ENCODE results near the gene RPL27A. TPM values are rescaled to one million over a fixed set of nuclear protein-coding genes. Genes with fewer than 3 reads are reported as not detected.

The RPL27A gene
- polyA plus RNA-seq, 4 donors: 1,817 to 2,312 (median 2,190) TPM

DNA sequence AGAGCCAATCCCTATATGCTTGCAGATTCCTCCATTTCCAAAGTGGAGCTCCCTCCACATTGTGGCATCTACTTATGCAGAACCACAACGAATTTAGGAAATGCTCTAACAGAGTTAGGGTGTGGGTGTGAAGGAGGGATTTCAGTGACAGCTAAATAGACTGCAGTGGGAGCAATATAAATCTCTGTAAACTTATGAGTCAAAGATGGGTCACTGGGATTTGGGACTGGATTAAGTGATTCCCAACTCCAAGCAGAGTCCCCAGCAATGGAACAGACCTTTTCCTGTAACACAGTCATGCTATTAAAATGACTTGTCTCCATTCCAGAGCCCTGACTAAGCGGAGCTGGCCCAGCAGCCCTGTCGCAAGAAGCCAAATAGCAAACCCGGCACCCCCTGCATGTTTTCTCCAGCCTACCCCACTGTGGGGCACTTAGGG lies 36.6 kb downstream of the RPL27A start:
- no peak for DNase-seq (ENCODE audit: low read depth in 4 of 4, low spot score in 3 of 4)

DNA sequence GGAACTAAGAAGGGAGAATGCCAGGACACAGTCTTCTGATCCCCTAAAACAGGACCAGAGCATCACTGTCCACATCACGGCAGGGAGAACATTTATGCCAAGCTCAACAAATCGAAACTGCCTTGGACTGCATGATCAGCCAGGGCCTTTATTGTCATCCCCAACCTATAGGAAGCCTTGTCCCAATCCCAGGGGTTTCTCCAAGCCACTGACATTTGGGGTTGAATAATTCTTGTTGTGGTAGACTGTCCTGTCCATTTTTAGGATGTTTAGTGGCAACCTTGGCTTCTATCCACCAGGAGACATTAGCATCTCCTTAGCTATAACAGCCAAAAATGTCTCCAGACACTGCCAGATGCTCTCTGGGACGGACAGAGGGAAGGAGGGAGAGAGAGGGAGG lies 37.1 kb downstream of the RPL27A start:
- no peak for DNase-seq (ENCODE audit: low read depth in 4 of 4, low spot score in 3 of 4)

DNA sequence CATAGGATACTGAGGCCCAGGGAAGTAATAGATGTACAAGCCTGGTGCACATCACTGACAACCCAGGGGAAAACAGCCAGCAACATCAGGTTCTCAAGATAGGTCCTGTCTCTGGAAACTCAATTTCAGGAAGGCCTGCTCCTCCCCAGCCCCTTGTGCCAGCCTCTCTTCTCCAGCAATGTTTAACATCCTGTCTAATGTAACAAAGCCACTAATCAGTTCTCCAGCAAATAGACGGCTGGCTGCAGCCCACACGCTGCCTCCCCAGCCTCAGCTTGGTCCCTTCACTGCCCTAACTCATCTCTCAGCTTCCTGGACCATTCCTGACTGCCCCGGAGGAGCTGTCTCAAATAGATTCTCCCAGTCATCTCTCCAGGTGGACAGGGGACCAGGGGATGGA lies 37.8 kb downstream of the RPL27A start:
- no peak for DNase-seq (ENCODE audit: low read depth in 4 of 4, low spot score in 3 of 4)

DNA sequence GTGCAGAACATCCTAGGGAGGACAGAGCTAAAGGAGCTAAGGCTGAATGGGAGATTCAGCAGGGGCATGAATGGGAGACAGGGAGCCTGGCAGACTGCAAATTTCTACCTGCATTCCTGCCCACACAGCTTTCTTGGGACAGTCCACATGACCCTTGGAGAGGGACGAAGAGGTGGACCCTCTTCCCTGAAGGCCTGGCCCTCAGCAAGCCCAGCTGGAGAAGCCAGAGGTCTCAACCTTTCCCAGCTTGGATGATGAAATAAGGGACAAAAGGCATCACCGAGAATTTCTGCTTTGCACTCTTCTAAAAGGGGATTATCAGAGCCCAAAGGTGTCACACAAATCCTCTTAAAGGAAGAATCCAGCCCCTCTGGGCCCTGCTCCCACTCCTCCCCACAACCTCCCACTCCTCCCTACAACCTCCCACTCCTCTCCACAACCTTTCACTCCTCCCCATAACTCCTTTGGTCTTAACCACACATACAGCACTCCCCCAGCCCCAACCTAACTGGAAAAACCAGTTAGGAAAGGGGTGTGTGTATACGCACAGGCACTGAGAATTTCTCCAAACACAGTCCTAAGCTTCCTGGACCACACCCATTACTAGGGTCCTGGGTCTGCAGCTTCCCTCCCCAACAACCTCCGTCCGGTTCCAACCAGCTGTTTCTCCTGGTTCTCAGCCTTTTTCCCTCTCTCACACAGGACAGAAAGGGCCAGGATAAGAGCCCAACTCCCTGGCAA lies 38.4 kb downstream of the RPL27A start:
- DNase-seq (ENCODE audit: low read depth in 4 of 4, low spot score in 3 of 4): peak in 2 of 4 donors; percentile 43 to 55

DNA sequence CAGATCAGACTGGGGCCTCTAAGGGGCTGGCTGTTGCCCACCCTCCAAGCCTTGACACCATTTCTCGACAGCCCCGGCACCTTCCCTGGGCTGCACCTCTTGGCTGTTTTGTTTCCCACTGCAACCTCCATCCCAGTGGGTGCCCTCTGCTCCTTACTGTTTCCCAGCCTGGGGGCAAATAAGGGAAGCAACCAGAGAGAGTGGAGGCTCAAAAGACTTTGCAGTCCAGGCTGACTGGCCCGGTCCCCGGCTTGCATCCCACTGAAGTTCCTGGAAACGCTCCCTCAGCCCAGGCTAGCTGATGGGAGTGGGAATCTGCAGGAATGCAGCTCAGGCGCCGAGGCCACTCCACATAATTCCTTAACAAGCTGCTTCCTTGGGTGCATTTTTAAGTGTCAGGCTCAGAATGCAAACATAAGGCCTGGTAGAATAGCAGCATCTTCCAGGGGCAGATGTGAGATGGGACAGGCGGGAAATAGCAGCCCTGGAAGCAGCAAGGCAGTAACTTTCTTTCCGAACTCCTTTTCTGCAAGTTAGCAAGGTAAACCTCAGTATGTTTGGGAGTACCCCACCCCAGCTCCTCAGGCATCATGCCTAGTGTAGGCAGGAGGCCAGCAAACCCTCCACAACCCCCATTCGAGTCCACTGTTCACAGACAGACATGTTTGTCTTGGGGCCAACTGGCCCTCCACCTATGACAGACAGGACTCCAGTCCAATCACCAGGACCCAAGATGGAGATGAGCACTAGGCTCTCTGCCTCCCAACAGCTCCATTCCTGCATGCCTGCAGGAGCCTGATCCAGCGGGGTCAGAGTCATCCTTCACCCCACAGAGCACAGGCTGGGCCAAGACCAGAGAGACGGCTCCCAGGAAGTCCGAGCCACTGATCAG lies 39.3 kb downstream of the RPL27A start:
- no peak for DNase-seq (ENCODE audit: low read depth in 4 of 4, low spot score in 3 of 4)

DNA sequence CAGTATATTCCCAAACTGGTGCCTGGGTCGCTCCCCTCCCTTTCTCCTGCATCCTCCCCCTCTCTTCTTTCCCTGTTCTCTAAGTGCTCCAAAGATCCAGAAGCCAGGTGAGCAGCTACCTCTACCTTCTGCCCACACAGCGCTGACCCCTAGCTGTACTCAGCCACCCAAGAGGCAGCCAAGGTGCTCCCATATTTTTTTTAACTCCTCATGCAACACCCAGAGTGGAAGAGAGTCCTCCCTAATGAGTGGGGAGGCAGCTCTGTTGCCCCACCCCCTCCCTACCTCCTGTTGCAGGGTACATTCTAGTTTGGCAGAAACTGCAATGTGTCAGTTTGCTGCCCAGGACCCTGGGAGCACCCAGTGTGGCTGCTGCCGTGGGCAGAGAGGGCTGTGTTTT lies 40.2 kb downstream of the RPL27A start:
- DNase-seq (ENCODE audit: low read depth in 4 of 4, low spot score in 3 of 4): no peak

DNA sequence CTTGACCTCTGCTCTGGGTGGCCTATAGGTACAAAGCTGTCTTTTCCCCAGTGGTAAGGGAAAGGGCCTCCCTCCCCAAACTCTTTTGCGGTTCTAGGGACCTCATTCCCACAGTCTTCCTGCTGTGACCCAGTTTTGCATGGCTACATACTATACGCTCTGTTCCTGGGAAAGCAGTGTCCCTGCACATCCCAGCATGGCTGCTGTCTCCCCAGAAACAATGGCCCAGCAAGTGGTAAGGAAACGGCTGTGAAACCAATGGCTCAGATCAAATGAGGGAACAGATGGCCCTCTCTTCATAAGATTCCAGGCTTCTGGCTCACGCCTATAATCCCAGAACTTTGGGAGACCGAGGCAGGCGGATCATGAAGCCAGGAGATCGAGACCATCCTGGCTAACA lies 41.1 kb downstream of the RPL27A start:
- no peak for DNase-seq (ENCODE audit: low read depth in 4 of 4, low spot score in 3 of 4)

DNA sequence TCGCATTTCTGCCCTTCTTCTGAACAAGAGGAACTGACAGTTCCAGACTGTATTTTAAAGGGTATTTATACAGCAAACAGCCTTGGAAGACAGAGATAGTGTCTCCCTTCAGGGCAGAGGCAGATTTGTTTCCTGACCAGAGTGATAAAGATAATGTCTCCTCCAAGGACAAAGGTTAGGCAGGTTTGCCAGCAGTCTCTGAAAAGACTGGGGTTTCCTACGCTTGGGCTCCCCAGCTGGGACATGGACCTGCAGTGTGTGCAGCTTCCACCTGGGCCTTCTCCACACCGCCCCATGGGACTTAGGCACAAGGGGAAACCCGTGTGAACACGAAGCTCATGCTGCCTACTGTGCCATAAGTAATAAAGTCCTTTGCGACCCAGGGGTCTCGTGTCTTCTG lies 42.1 kb downstream of the RPL27A start:
- no peak for DNase-seq (ENCODE audit: low read depth in 4 of 4, low spot score in 3 of 4)

DNA sequence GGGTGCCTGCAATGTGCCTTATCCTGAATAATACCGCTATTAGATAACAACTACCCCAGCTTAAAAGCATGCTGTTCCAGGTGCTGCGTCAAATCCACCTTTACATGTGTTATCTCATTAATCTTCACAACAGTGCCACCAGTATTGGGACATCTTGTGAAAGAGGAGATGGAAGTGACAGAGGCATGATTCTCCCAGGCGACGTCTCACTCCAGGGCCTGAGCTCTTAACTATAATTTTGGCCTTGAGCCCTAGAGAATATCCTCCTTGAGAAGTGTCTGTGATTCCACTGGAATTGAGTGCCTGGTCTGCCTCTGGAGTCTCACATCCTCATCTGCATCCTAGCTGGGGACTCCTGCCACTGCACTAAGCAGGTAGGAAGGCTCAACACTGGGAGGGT lies 43.8 kb downstream of the RPL27A start:
- no peak for DNase-seq (ENCODE audit: low read depth in 4 of 4, low spot score in 3 of 4)

DNA sequence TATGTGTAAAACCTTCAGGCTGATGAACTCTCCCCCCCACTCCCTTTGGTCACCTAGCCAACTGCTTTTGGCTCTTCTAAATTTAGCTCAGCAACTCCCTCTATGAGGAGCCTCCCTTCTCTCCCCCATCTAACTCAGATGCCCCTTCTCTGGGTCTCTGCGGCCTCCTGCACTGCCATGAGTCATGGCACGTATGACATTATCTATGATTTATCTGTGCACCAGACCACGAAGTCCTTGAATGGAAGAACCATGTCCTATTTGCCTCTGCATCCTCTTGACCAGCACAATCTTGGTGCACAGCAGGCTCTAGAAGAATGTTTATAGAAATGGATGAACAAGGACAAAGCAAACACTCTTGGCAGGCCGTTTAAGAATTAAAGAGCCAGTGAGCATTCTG lies 46.0 kb downstream of the RPL27A start:
- DNase-seq (ENCODE audit: low read depth in 4 of 4, low spot score in 3 of 4): no peak

DNA sequence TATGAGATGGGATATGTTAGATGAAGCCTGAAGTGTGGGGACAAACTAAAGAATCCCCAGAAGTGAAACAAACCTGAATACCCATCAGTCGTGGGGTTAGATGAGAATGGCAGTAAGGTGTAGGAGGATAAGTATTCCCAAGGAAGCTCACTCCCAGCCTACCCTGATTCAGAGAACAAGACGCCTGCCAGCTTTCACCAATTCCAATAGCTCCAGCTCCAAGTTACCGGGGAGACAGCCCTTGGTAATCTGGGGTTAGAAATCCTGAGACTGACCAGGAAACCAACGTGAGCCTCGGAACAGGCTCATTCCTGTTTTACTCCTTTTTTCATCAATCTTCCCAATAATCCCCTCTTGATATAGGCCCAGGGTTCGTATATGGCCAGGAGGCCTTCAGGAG lies 46.5 kb downstream of the RPL27A start:
- DNase-seq (ENCODE audit: low read depth in 4 of 4, low spot score in 3 of 4): no peak

DNA sequence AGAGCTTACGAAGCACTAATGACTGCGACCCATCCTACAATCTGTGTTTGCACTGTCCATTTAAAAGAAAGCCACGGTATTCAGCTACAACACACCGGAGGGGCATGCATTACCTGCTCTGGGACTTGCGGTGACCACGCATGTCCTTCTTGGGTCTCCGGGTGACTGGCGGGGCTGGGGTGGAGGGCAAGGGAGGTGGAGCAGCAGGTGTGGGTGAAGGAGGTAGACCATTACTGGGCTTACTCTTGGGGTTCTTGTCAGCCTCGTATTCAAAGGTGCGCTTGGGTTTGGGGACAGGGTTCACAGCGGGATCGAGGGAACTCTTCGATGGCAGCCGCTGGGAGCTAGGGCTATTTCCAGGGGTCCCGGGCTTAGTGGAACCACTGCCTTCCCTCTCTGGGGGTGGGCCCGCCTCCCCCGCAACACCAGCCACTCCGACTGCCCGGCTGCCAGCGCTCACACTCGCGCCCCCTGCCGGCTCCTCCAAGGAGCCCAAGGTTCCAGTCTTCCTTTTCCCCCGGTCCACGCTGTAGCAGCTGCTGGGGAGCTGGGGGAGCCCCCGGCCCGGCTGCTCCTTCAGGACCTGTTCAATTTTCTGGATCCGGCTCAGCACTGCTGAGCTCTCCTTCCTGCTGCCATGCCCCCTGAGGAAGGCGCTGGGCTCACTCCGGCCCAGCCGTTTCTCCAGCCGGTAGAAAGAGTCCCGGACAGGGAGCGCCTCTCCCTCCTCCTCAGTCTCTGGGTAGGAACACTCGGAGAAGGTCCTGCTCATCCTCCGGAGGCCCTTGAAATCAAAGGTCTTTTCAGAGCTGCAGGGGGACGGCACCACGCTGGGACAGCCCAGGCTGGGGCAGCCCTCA lies 47.5 kb downstream of the RPL27A start:
- DNase-seq (ENCODE audit: low read depth in 4 of 4, low spot score in 3 of 4): no peak

DNA sequence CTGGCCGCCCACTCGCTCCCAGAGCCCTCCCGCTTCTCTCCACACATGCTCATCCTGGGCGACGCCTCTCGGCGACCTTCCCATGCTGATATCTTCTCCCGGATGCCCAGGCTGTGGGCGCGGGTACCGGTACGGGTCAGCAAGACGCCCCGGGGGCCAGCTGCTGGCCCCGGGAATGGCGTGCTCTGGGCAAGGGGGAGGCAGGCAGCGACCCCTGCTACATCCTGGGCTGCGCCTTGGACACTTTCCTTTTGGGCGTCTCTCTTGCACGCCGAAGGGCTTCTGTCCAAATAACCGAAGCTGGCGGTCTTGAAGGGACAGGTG lies 48.1 kb downstream of the RPL27A start:
- no peak for DNase-seq (ENCODE audit: low read depth in 4 of 4, low spot score in 3 of 4)

DNA sequence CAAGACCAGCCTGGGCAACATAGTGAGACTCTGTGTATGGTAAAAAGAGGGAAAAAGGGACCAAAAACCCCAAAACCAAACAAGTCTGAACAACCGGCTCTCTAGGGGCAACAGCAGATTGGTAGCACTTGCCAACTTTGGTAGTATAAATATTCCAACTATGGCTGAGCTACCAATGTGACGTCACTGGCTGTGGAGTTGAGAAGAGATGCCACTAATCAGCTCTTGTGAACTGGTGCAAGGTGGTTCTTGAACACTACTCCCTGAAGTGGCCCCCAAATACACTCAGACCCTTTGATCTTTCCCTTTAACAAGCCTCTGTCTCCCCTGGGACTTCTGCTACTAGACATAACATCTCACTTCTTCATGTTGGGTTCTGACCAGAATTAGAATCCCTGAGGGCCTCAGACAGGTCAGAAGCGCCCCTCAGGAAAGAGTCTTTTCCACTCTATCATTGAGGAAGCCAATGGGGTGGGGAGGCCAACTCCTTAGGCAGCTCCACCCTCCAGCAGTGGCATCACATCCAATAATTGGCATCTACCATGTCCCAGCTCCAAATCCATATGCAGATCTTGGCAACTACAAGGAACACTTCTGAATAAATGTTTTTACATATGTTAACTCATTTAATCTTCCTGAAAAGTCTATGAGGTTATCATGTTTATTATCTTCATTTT lies 49.2 kb downstream of the RPL27A start:
- no peak for DNase-seq (ENCODE audit: low read depth in 4 of 4, low spot score in 3 of 4)

DNA sequence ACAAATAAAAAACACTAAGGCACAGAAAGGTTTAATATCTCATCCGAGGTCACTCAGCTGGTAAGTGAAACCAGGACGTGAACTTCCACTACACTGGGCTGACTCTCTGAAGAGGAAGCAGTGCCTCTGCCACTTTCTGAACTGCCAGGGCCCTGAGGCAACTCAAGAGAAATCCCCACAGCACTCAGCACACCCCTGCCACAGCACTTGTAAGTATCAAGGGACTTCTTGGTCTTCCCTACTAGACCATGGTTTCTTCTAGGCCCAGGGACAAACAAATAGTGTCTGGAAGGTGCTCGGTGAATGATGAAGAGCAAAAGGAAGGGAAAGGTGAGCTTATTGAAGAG lies 49.7 kb downstream of the RPL27A start:
- no peak for DNase-seq (ENCODE audit: low read depth in 4 of 4, low spot score in 3 of 4)

DNA sequence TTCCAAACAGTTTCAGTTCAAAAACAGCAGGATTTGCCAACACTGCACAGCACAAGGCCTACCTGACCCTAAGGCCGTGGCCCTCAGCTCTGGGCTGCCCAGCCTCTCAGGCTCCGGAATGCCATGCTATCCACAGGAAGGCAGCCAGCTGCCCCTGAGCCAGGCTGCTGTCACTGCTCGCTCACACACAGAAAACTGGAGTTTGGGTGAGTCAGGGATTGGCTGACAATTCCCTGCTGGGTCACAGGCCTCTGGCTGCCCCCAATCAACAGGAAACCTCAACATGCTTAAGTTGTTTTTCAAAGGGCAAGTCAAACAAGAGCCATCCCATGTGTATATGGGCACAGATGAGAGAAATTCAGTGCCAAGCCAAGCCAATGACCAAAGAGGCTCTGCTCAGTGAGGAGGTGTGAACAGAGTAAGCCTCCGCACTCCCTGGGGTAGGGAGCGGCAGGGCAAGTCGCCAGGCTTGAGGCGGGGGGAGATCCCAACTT lies 50.2 kb downstream of the RPL27A start:
- no peak for DNase-seq (ENCODE audit: low read depth in 4 of 4, low spot score in 3 of 4)

DNA sequence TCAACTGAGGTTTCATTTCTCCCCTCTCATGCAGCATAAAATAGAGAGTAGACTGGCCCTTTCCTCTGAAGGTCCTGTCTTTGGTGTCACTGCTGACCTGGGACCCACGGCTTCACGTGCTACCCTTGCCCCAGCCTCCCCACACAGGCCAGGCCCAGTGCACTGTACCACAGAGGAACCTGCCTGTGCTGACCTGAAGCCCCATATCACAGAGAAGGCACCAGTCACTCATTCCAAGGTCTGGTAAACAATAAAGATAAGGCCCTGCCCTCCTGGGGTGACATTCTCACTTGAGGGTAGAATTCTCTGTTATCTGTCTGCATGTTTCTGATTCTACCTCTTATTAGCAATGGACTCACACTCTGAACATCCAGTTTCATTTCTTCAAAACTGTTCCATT lies 51.3 kb downstream of the RPL27A start:
- no peak for DNase-seq (ENCODE audit: low read depth in 4 of 4, low spot score in 3 of 4)

DNA sequence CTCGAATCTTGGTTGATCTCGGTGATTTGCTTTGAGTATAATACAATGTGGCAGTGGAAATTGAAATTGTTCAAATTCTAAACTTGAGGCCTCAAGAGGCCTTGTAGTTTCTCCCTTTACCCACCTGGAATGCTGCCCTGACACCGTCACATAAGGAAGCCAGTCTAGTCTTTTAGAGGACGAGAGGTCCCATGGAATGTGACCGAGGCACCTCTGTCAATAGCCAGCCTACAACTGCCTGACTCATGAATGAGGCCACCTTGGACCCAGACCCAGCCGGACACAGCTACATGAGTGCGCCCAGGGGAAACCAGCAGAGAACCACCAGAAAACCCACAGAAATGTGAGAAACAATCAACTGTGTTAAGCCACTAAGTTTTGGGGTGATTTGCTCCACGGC lies 52.5 kb downstream of the RPL27A start:
- DNase-seq (ENCODE audit: low read depth in 4 of 4, low spot score in 3 of 4): no peak

DNA sequence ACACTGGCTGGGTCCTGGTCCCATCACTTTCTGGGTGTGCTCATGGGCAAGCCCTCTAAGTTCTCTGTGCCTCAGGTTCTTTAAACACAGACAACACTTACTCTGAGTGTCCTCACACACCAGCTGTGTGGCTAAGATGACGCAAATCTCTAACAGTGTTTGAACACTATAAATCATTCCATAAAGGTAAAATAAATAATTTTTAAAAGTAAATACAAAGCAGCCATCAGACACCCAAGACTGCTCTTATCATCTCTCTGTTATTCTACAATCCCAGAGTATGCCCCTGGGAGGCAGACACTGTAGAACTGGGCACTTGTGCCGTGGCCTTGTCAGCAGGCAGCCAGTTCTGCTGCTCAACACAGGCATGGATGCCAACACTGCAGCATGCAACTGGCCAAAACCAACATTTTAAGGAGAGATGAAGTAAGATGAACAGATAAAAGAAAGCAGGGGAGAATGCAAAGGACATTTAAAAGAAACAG lies 56.8 kb downstream of the RPL27A start:
- no peak for DNase-seq (ENCODE audit: low read depth in 4 of 4, low spot score in 3 of 4)

Data from right renal pelvis (tissue), 4 donors.